ENCODE data around the gene RBM26.

RBM26 gene

GRCh38 chr13:79423801-79424642 lies 18.0 kb upstream of the RBM26 start:
- no peak for DNase-seq (ENCODE audit: low read depth)

GRCh38 chr13:79423340-79423739 lies 17.3 kb upstream of the RBM26 start:
- DNase-seq (ENCODE audit: low read depth) = no peak

- DNase-seq (ENCODE audit: low read depth) = no peak
These were observed 13.3 kb upstream of the RBM26 start for GRCh38 chr13:79419365-79419764.

- no peak for DNase-seq (ENCODE audit: low read depth)
These were observed 11.7 kb upstream of the RBM26 start for GRCh38 chr13:79417741-79418140.

GRCh38 chr13:79413521-79413920 lies 7.5 kb upstream of the RBM26 start:
- no peak for DNase-seq (ENCODE audit: low read depth)

- DNase-seq (ENCODE audit: low read depth) = no peak
These were observed 3.8 kb upstream of the RBM26 start for GRCh38 chr13:79409828-79410227.

GRCh38 chr13:79407349-79407979 lies 1.4 kb upstream of the RBM26 start:
- DNase-seq (ENCODE audit: low read depth) = no peak

GRCh38 chr13:79406597-79406908 lies 498 bp upstream of the RBM26 start:
- DNase-seq (ENCODE audit: low read depth) = no peak

- DNase-seq (ENCODE audit: low read depth) = no peak
These were observed 589 bp downstream of the RBM26 start for GRCh38 chr13:79405501-79405830.

GRCh38 chr13:79404985-79405384 lies 1.1 kb downstream of the RBM26 start:
- DNase-seq (ENCODE audit: low read depth) = no peak

GRCh38 chr13:79404361-79404760 lies 1.7 kb downstream of the RBM26 start:
- DNase-seq (ENCODE audit: low read depth) = no peak

GRCh38 chr13:79403113-79403512 lies 2.9 kb downstream of the RBM26 start:
- DNase-seq (ENCODE audit: low read depth) = no peak

GRCh38 chr13:79402679-79403078 lies 3.4 kb downstream of the RBM26 start:
- DNase-seq (ENCODE audit: low read depth) = no peak

- no peak for DNase-seq (ENCODE audit: low read depth)
These were observed 3.9 kb downstream of the RBM26 start for GRCh38 chr13:79402074-79402635.

GRCh38 chr13:79401259-79402070 lies 4.6 kb downstream of the RBM26 start:
- no peak for DNase-seq (ENCODE audit: low read depth)

- DNase-seq (ENCODE audit: low read depth) = no peak
These were observed 7.1 kb downstream of the RBM26 start for GRCh38 chr13:79398915-79399314.

- no peak for DNase-seq (ENCODE audit: low read depth)
These were observed 7.9 kb downstream of the RBM26 start for GRCh38 chr13:79398127-79398526.

GRCh38 chr13:79395881-79396280 lies 10.2 kb downstream of the RBM26 start:
- DNase-seq (ENCODE audit: low read depth) = no peak

- DNase-seq (ENCODE audit: low read depth) = no peak
These were observed 12.3 kb downstream of the RBM26 start for GRCh38 chr13:79393564-79394249.

GRCh38 chr13:79392882-79393563 lies 13.0 kb downstream of the RBM26 start:
- DNase-seq (ENCODE audit: low read depth) = no peak

GRCh38 chr13:79389026-79389425 lies 17.0 kb downstream of the RBM26 start:
- no peak for DNase-seq (ENCODE audit: low read depth)

- DNase-seq (ENCODE audit: low read depth) = no peak
These were observed 18.2 kb downstream of the RBM26 start for GRCh38 chr13:79387853-79388252.
